Fibroblast of villous mesenchyme (primary cell): ENCODE measurements around the gene TANGO2. TPM values are rescaled to one million over a fixed set of nuclear protein-coding genes. Genes with fewer than 3 reads are reported as not detected.

Experiments used
- DNase-seq: peaks from one replicate; pipeline ENCODE4 v3.0.0-alpha.2; 2010; ENCODE audit warnings: low read depth
- H3K4me3 ChIP-seq: 2 replicates; pipeline ENCODE4 v1.5.1; 2011; ENCODE audit warnings: low read depth, mild to moderate bottlenecking, low read length
- total RNA-seq: library from RNA; depleted of rRNA; stranded (reverse); fragments of >200 nt; gene quantifications from 2 replicates; pipeline ENCODE4 v1.2.3, GENCODE V29; 2012
- TF ChIP-seq, protein P1 (sequence below): IDR thresholded peaks from 2 replicates; pipeline ENCODE4 v1.5.1; 2012; ENCODE audit warnings: low read depth, mild to moderate bottlenecking, low read length; ENCODE audit not compliant: insufficient read depth

The TANGO2 gene
- total RNA-seq, 1 donor = 30.2 TPM

DNA sequence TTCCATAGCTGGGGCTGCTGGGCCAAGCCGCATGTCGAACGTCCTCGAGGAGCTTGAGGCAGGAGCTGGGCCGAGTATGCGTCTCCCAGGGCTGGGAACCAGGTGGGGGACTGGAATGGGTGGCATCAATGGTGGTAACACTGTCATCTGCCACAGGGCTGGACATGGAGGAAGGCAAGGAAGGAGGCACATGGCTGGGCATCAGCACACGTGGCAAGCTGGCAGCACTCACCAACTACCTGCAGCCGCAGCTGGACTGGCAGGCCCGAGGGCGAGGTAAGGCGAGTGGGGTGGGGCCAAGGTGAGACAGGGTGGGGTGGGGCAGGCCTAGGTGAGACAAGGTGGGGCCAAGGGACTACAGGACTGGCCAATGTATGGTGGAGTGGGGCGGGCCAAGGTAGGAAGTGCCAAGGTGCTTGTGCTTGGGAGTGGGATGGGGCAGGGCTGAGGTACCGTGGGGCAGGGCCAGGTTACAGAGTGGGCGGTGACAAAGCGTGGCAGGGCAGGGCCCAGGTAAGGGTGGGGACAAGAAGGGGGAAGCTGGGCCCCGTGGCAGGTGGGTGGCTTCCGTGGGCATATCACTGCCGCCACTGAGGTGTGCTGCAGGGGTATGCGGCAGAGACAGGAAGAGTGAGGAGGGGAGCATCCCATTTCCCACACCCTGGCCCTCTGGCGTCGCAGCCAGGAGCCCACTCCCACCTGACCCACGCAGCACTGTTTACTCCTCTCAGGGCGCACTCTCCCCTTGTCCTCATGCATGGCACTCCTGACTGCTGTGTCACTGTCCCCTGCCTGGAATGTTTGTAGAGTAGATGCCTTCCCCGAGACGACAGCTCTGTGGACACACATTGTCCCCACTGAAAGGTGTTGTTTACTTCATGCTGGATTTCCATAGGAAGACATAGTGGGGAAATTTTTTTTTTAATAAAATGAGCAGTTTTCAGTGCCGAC, 31.7 kb downstream of the TANGO2 start:
- H3K4me3 ChIP-seq = no peak overlapping the region
- no peak for DNase-seq
- TF ChIP-seq, protein P1, sequence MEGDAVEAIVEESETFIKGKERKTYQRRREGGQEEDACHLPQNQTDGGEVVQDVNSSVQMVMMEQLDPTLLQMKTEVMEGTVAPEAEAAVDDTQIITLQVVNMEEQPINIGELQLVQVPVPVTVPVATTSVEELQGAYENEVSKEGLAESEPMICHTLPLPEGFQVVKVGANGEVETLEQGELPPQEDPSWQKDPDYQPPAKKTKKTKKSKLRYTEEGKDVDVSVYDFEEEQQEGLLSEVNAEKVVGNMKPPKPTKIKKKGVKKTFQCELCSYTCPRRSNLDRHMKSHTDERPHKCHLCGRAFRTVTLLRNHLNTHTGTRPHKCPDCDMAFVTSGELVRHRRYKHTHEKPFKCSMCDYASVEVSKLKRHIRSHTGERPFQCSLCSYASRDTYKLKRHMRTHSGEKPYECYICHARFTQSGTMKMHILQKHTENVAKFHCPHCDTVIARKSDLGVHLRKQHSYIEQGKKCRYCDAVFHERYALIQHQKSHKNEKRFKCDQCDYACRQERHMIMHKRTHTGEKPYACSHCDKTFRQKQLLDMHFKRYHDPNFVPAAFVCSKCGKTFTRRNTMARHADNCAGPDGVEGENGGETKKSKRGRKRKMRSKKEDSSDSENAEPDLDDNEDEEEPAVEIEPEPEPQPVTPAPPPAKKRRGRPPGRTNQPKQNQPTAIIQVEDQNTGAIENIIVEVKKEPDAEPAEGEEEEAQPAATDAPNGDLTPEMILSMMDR = no peak

- DNase-seq = no peak
- no peak overlapping the region for H3K4me3 ChIP-seq
- TF ChIP-seq, protein P1 = no peak
Measured at GRCh38 chr22:20053407-20054033, 32.6 kb downstream of the TANGO2 start.

DNA sequence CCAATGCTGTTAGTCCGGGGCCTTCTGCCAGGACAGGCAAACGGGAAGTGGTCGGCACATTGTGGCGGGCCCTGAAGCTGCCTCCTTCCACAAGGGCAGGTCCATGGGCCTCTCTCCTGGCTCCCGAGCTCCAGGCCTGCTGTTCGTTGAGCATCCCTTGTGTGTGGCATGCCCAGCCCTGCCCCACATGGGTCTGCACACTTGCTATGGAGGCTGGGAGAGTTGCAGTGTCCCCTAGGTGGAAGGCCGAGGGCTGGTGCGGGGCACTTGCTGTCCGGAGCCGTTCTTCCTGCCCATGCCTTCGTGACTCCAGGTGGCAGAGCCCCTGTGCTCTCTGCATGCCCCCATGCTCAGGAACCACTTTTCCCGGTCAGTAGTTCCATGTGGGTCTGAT, 33.1 kb downstream of the TANGO2 start:
- TF ChIP-seq, protein P1 = no peak
- DNase-seq = no peak
- no peak overlapping the region for H3K4me3 ChIP-seq

DNA sequence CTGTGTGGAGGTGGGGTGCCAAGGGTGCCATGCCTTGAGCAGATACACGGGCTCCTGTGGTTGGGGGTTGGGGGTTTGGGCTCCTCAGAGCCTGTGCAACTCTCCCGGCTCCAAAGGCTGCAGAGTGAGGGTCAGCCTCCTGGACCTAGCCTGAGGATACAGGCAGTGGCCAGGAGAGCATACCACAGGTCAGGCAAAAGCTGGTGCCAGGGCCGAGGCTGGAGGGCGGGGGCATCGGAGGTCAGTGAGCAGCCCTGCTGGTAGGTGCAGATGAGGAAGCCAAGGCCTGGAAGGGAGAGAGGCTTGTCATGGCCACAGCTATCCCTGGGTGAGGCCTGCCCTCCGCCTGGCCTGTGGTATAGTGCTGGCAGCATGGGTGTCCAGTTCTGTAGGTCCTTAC, 33.6 kb downstream of the TANGO2 start:
- DNase-seq = no peak
- H3K4me3 ChIP-seq = no peak overlapping the region
- TF ChIP-seq, protein P1 = no peak

- TF ChIP-seq, protein P1 = no peak
- H3K4me3 ChIP-seq = no peak overlapping the region
- DNase-seq = no peak
Measured at GRCh38 chr22:20055144-20055543, 34.2 kb downstream of the TANGO2 start.

- DNase-seq = no peak
- H3K4me3 ChIP-seq = no peak overlapping the region
- TF ChIP-seq, protein P1 = no peak
Measured at GRCh38 chr22:20055654-20056053, 34.7 kb downstream of the TANGO2 start.
